ENCODE data around the gene SPPL3.

The SPPL3 gene

DNA sequence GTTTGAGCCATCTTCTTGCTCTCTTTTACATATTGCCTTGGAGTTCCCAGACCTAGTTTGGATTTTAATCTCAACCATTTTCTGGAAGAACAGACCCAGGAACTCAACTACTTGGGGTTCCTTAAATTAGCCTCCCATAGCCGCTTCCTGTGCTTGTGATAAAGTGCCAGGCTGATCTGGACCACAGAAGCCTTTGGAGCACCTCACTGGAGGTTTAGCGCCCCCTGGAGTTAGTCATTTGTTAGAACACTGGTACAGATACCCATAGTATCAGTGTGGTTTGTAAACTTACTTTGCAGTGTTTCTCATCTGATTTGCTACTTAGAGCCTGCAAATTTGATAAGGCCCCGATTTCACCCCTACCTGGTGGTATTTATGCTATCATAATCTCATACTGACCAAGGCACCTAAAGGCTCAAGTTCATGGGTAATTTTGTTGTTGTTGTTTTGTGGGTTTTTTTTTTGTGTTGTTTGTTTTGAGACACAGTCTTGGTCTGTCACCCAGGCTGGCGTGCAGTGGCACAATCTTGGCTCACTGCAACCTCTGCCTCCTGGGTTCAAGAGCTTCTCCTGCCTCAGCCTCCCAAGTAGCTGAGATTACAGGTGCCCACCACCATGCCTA is 190.2 kb downstream of the SPPL3 start:
- ATAC-seq, result peak; percentile 77
- no peak for TF ChIP-seq GLIS3 (CRISPR knock-in tag; IDR thresholded peaks at IDR 0.05)

DNA sequence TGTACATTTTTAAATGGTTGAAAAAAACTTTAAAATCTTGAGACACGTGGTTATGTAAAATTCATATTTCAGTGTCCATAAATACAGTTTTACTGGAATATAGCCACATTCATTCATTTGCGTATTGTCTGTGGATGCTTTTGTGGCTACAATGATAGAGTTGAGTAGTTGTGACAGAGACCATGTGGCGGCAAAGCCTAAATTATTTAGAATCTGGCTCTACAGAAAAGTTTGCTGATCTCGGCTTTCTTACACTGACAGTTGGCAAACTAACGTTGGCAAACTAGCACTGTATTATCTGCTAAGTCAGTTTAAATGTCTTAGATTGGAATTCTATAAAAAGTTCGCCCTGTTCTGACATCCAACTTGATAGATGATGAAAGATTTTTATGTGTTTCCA is 191.5 kb downstream of the SPPL3 start:
- TF ChIP-seq ARNTL (CRISPR knock-in tag; IDR thresholded peaks at IDR 0.05; ENCODE audit: borderline replicate concordance, low read depth), result no peak
- TF ChIP-seq OSR1 (CRISPR knock-in tag; IDR thresholded peaks at IDR 0.05), result no peak
- no peak for ATAC-seq

Data from SK-N-SH treated with all-trans-retinoic acid at 6 μM for 48 hours (cell line).